Activated CD8-positive, alpha-beta T cell treated with anti-CD3 and anti-CD28 coated beads, Interleukin-2, amount 10 ng/mL, durations not matched to agents 7 days and 5 days (primary cell): Measurements from ENCODE around the gene CMTM7. TPM values are rescaled to one million over a fixed set of nuclear protein-coding genes. Genes with fewer than 3 reads are reported as not detected.

Experiments
- ATAC-seq: fragments of 150-1000 bp; cut with Tn5 transposase; one replicate; pipeline ENCODE4 v1.10.0; 2021; ENCODE audit warnings: moderate library complexity
- CTCF ChIA-PET: fragments of 350-600 bp; sonication (Branson Sonifier 250); formaldehyde crosslinking; loops from one replicate; lab custom pipeline; 2021; ENCODE audit warnings: antibody characterized with exemption; lab: Charles Lee
- POLR2A ChIA-PET: fragments of 350-600 bp; sonication (Branson Sonifier 250); formaldehyde crosslinking; loops from one replicate; lab custom pipeline; 2021; ENCODE audit warnings: antibody characterized with exemption; lab: Charles Lee
- DNase-seq: peaks from one replicate; pipeline ENCODE4 v3.0.0-alpha.2; 2020
- H3K27ac Mint-ChIP-seq: one replicate; pipeline ENCODE4 v1.8.0; 2021; ENCODE audit warnings: mild to moderate bottlenecking, mixed read lengths
- H3K27me3 Mint-ChIP-seq: one replicate; pipeline ENCODE4 v1.8.0; 2021; ENCODE audit warnings: low read depth, mixed read lengths
- H3K36me3 Mint-ChIP-seq: one replicate; pipeline ENCODE4 v1.8.0; 2021; ENCODE audit warnings: low read depth, mixed read lengths
- H3K4me1 Mint-ChIP-seq: one replicate; pipeline ENCODE4 v1.8.0; 2021; ENCODE audit warnings: low read depth, mixed read lengths
- H3K4me3 Mint-ChIP-seq: one replicate; pipeline ENCODE4 v1.8.0; 2021; ENCODE audit warnings: mild to moderate bottlenecking, mixed read lengths
- H3K9me3 Mint-ChIP-seq: one replicate; pipeline ENCODE4 v1.8.0; 2022; ENCODE audit warnings: mixed read lengths; ENCODE audit not compliant: insufficient read depth
- total RNA-seq, 2 experiments: library from RNA; stranded (reverse); gene quantifications; one replicate each; pipeline ENCODE4 v1.2.3, GENCODE V29; 2021

CMTM7 gene
- total RNA-seq, 2 experiments from 2014 or later = 38.3 to 42.3 TPM

- DNase-seq = no peak
- peaks cover 45% of the 10 kb centered on the region for H3K4me1 Mint-ChIP-seq
- H3K27ac Mint-ChIP-seq = no peak overlapping the region
- no peaks in the 10 kb centered on the region for H3K9me3 Mint-ChIP-seq
- ChIA-PET CTCF (interaction anchor here (1.0 to 2.0 kb wide), 4 partner anchors 15 to 31 kb away, joined by 3 to 6 read pairs (median 4); no protein-coding TSS in a partner anchor), POLR2A (interaction anchor here (0.8 kb wide), 1 partner anchor 9 kb away, joined by 4 read pairs; no protein-coding TSS in a partner anchor)
- ATAC-seq = no peak
- peaks cover 51% of the 10 kb centered on the region for H3K36me3 Mint-ChIP-seq
- H3K27me3 Mint-ChIP-seq = no peaks in the 10 kb centered on the region
- H3K4me3 Mint-ChIP-seq = no peak overlapping the region
These were observed 59.5 kb downstream of the CMTM7 start for GRCh38 chr3:32450992-32451659.

- no peaks in the 10 kb centered on the region for H3K9me3 Mint-ChIP-seq
- H3K27me3 Mint-ChIP-seq = no peaks in the 10 kb centered on the region
- H3K27ac Mint-ChIP-seq = no peak overlapping the region
- H3K36me3 Mint-ChIP-seq = peaks cover 47% of the 10 kb centered on the region
- CTCF ChIA-PET = interaction anchor here (1.0 kb wide), 1 partner anchor 16 kb away, joined by 3 read pairs; no protein-coding TSS in a partner anchor
- H3K4me1 Mint-ChIP-seq = peaks cover 51% of the 10 kb centered on the region
- DNase-seq (no peak), ATAC-seq (no peak)
- no peak overlapping the region for H3K4me3 Mint-ChIP-seq
- POLR2A ChIA-PET = no interaction called here
These were observed 60.4 kb downstream of the CMTM7 start for GRCh38 chr3:32452009-32452408.

GRCh38 chr3:32453346-32453745, 61.7 kb downstream of the CMTM7 start:
- H3K4me3 Mint-ChIP-seq = no peak overlapping the region
- peaks cover 45% of the 10 kb centered on the region for H3K36me3 Mint-ChIP-seq
- no peak overlapping the region for H3K27ac Mint-ChIP-seq
- peaks cover 54% of the 10 kb centered on the region for H3K4me1 Mint-ChIP-seq
- POLR2A ChIA-PET = interaction anchor here (1.1 kb wide), 1 partner anchor 19 kb away, joined by 3 read pairs; no protein-coding TSS in a partner anchor
- CTCF ChIA-PET = interaction anchor here (2.9 to 5.6 kb wide), 2 partner anchors 14 to 20 kb away, joined by 12 to 24 read pairs; no protein-coding TSS in a partner anchor
- DNase-seq (no peak), ATAC-seq (no peak)
- no peaks in the 10 kb centered on the region for H3K9me3 Mint-ChIP-seq
- H3K27me3 Mint-ChIP-seq = no peaks in the 10 kb centered on the region

- DNase-seq (no peak), ATAC-seq (no peak)
- H3K27ac Mint-ChIP-seq = no peak overlapping the region
- ChIA-PET CTCF (interaction anchor here (2.9 to 5.6 kb wide), 2 partner anchors 14 to 21 kb away, joined by 12 to 24 read pairs; no protein-coding TSS in a partner anchor), POLR2A (interaction anchor here (0.8 to 1.0 kb wide), 2 partner anchors 18 to 25 kb away, joined by 3 read pairs; no protein-coding TSS in a partner anchor)
- peaks cover 53% of the 10 kb centered on the region for H3K4me1 Mint-ChIP-seq
- peaks cover 40% of the 10 kb centered on the region for H3K36me3 Mint-ChIP-seq
- H3K27me3 Mint-ChIP-seq = no peaks in the 10 kb centered on the region
- no peak overlapping the region for H3K4me3 Mint-ChIP-seq
- H3K9me3 Mint-ChIP-seq = no peaks in the 10 kb centered on the region
These were observed 62.5 kb downstream of the CMTM7 start for GRCh38 chr3:32454111-32454510.

- CTCF ChIA-PET = interaction anchor here (1.6 to 5.6 kb wide), 4 partner anchors 13 to 84 kb away, joined by 4 to 24 read pairs (median 16); no protein-coding TSS in a partner anchor
- H3K4me1 Mint-ChIP-seq = peaks cover 50% of the 10 kb centered on the region
- POLR2A ChIA-PET = interaction anchor here (0.6 to 1.7 kb wide), 6 partner anchors 16 to 40 kb away, joined by 3 to 11 read pairs (median 4); no protein-coding TSS in a partner anchor
- peaks cover 38% of the 10 kb centered on the region for H3K36me3 Mint-ChIP-seq
- H3K27me3 Mint-ChIP-seq = no peaks in the 10 kb centered on the region
- H3K9me3 Mint-ChIP-seq = no peaks in the 10 kb centered on the region
- H3K27ac Mint-ChIP-seq = peak overlapping the region; percentile 83
- ATAC-seq (no peak), DNase-seq (no peak)
- H3K4me3 Mint-ChIP-seq = no peak overlapping the region
These were observed 63.3 kb downstream of the CMTM7 start for GRCh38 chr3:32454731-32455608.

GRCh38 chr3:32455609-32456428, 64.2 kb downstream of the CMTM7 start:
- Mint-ChIP-seq H3K4me3 (peak overlapping the region; percentile 28), H3K9me3 (no peaks in the 10 kb centered on the region), H3K27me3 (no peaks in the 10 kb centered on the region), H3K27ac (peak overlapping the region; percentile 83), H3K36me3 (peaks cover 37% of the 10 kb centered on the region), H3K4me1 (peaks cover 50% of the 10 kb centered on the region)
- DNase-seq (no peak), ATAC-seq (no peak)
- CTCF ChIA-PET = interaction anchor here (0.7 to 5.6 kb wide), 6 partner anchors 12 to 84 kb away, joined by 3 to 25 read pairs (median 15); no protein-coding TSS in a partner anchor
- POLR2A ChIA-PET = interaction anchor here (0.6 to 2.2 kb wide), 8 partner anchors 9 to 41 kb away, joined by 3 to 11 read pairs (median 4); no protein-coding TSS in a partner anchor

GRCh38 chr3:32456429-32457130, 64.9 kb downstream of the CMTM7 start:
- CTCF ChIA-PET = interaction anchor here (0.7 to 5.6 kb wide), 9 partner anchors 11 to 160 kb away, joined by 3 to 25 read pairs (median 8); no protein-coding TSS in a partner anchor
- no peaks in the 10 kb centered on the region for H3K27me3 Mint-ChIP-seq
- no peak for ATAC-seq
- POLR2A ChIA-PET = interaction anchor here (0.6 to 2.2 kb wide), 8 partner anchors 9 to 42 kb away, joined by 3 to 11 read pairs (median 6); no protein-coding TSS in a partner anchor
- peaks cover 50% of the 10 kb centered on the region for H3K4me1 Mint-ChIP-seq
- peak overlapping the region; percentile 83 for H3K27ac Mint-ChIP-seq
- peak overlapping the region; percentile 28 for H3K4me3 Mint-ChIP-seq
- H3K36me3 Mint-ChIP-seq = peaks cover 37% of the 10 kb centered on the region
- no peaks in the 10 kb centered on the region for H3K9me3 Mint-ChIP-seq
- DNase-seq = no peak

- CTCF ChIA-PET = interaction anchor here (0.9 to 5.6 kb wide), 9 partner anchors 9 to 83 kb away, joined by 3 to 25 read pairs (median 8); no protein-coding TSS in a partner anchor
- Mint-ChIP-seq H3K27me3 (no peaks in the 10 kb centered on the region), H3K4me1 (peaks cover 49% of the 10 kb centered on the region), H3K36me3 (peaks cover 32% of the 10 kb centered on the region), H3K27ac (peak overlapping the region; percentile 91), H3K4me3 (peak overlapping the region; percentile 63), H3K9me3 (no peaks in the 10 kb centered on the region)
- ATAC-seq (peak; percentile 47), DNase-seq (peak; percentile 67)
- POLR2A ChIA-PET = interaction anchor here (0.7 to 2.2 kb wide), 7 partner anchors 24 to 57 kb away, joined by 3 to 10 read pairs (median 3); no protein-coding TSS in a partner anchor
These were observed 66.4 kb downstream of the CMTM7 start for GRCh38 chr3:32457971-32458471.

- H3K9me3 Mint-ChIP-seq = no peaks in the 10 kb centered on the region
- H3K27me3 Mint-ChIP-seq = no peaks in the 10 kb centered on the region
- no peak for ATAC-seq
- H3K27ac Mint-ChIP-seq = no peak overlapping the region
- H3K4me3 Mint-ChIP-seq = peak overlapping the region; percentile 80
- POLR2A ChIA-PET = interaction anchor here (0.7 to 3.2 kb wide), 11 partner anchors 8 to 156 kb away, joined by 3 to 36 read pairs (median 5); partner anchors contain the start of gene CMTM7
- CTCF ChIA-PET = interaction anchor here (0.7 to 3.5 kb wide), 10 partner anchors 8 to 84 kb away, joined by 3 to 16 read pairs (median 6); no protein-coding TSS in a partner anchor
- H3K4me1 Mint-ChIP-seq = peaks cover 40% of the 10 kb centered on the region
- peaks cover 25% of the 10 kb centered on the region for H3K36me3 Mint-ChIP-seq
- peak; percentile 21 for DNase-seq
These were observed 67.8 kb downstream of the CMTM7 start for GRCh38 chr3:32459450-32459849.
